Stomach (tissue), 4 donors: ENCODE results near the gene ADRM1.

Source experiments
- CTCF ChIP-seq, 7 experiments: fragments of 450-650 bp in 4 of 7; fragments of 200-600 bp in 3 of 7; sonication (generic) in 3 of 7; IDR thresholded peaks; one replicate each; pipeline ENCODE4 v1.5.1; 2016 to 2019; ENCODE audit warnings: antibody characterized with exemption in 7 of 7, control low read depth in 2 of 7, mild to moderate bottlenecking in 1 of 7
- POLR2A ChIP-seq, 4 donors: fragments of 450-650 bp; IDR thresholded peaks; one replicate each; pipeline ENCODE4 v1.6.1; 2016; ENCODE audit warnings: antibody characterized with exemption in 4 of 4, control low read depth in 2 of 4, mild to moderate bottlenecking in 1 of 4, moderate library complexity in 1 of 4
- POLR2AphosphoS5 ChIP-seq, 3 donors: sonication (generic); formaldehyde crosslinking; IDR thresholded peaks; one replicate each; pipeline ENCODE4 v1.6.1; 2016; ENCODE audit warnings: antibody characterized with exemption in 3 of 3

- TF ChIP-seq CTCF (IDR thresholded peaks at IDR 0.05) = no peak
- no peak for TF ChIP-seq POLR2A (IDR thresholded peaks at IDR 0.05)
- no peak for TF ChIP-seq POLR2AphosphoS5 (IDR thresholded peaks at IDR 0.05)
These were observed 9.8 kb downstream of the ADRM1 start for GRCh38 chr20:62312662-62312977.
